ENCODE results near the gene PIKFYVE. TPM values are rescaled to one million over a fixed set of nuclear protein-coding genes. Genes with fewer than 3 reads are reported as not detected.

PIKFYVE gene
- total RNA-seq, 1 experiment from 2014 or later: 27.2 TPM

- no CpG with 5 or more reads among the region's 3 CpGs for WGBS (ENCODE audit: extremely low coverage, insufficient read length, low lambda C conversion rate)
- Histone ChIP-seq H3K56ac (ENCODE audit: insufficient read length, low read depth, low read length) (no peak overlapping the region), H3K27ac (ENCODE audit: insufficient read length, low read depth, low read length) (no peak overlapping the region), H3K9ac (ENCODE audit: extremely low read depth, insufficient read length, low read length) (no peak overlapping the region), H4K20me1 (ENCODE audit: control insufficient read depth, insufficient read depth, insufficient read length) (no peaks in the 10 kb centered on the region), H4K91ac (ENCODE audit: insufficient read length, low read depth, low read length) (no peak overlapping the region), H2BK120ac (ENCODE audit: low read depth, low read length, poor library complexity, severe bottlenecking) (no peak overlapping the region), H3K23me2 (ENCODE audit: insufficient read length, low read depth, low read length, poor library complexity, severe bottlenecking) (no peaks in the 10 kb centered on the region), H3K4me2 (ENCODE audit: insufficient read depth, insufficient read length, low read length) (no peak overlapping the region), H3K4ac (ENCODE audit: low read depth, low read length) (no peak overlapping the region), H3K79me2 (ENCODE audit: insufficient read depth, low read length) (no peaks in the 10 kb centered on the region), H3K14ac (ENCODE audit: insufficient read depth, low read length) (no peak overlapping the region), H2BK12ac (ENCODE audit: insufficient read length, low read depth, low read length) (no peak overlapping the region), H2BK15ac (ENCODE audit: low read depth, low read length) (no peak overlapping the region), H2BK5ac (ENCODE audit: insufficient read length, low read length) (no peak overlapping the region), H3K18ac (ENCODE audit: insufficient read length, low read depth, low read length) (no peak overlapping the region), H3T11ph (ENCODE audit: low read length) (no peak overlapping the region), H4K8ac (replicated peaks; ENCODE audit: insufficient read length, low read depth, low read length) (no peak overlapping the region), H2BK20ac (ENCODE audit: low read depth, low read length, poor library complexity, severe bottlenecking) (no peak overlapping the region), H4K5ac (ENCODE audit: insufficient read length, low read depth, low read length) (no peak overlapping the region), H2AK5ac (ENCODE audit: insufficient read length, low read length) (no peak overlapping the region), H3K23ac (ENCODE audit: insufficient read length, low read depth, low read length) (no peak overlapping the region), H3K79me1 (ENCODE audit: insufficient read depth, low read depth, low read length, poor library complexity, severe bottlenecking) (no peaks in the 10 kb centered on the region), H3K4me1 (ENCODE audit: insufficient read depth, low read length) (no peaks in the 10 kb centered on the region), H3K9me3 (ENCODE audit: control insufficient read depth, low read depth, low read length) (peaks cover 17% of the 10 kb centered on the region), H3K27me3 (ENCODE audit: insufficient read depth, low read length) (no peaks in the 10 kb centered on the region), H2AFZ (ENCODE audit: low read length) (no peak overlapping the region)
- H3K27ac Mint-ChIP-seq: no peak overlapping the region
- no peak for TF ChIP-seq CTCF (conservative IDR thresholded peaks at IDR 0.05)
- H3K9me3 Mint-ChIP-seq: peaks cover 17 to 26% of the 10 kb centered on the region in 2 experiments
- no peaks in the 10 kb centered on the region for H3K4me1 Mint-ChIP-seq
- peaks cover 5 to 22% (median 12%) of the 10 kb centered on the region in 3 experiments for H3K36me3 Mint-ChIP-seq (ENCODE audit: insufficient read depth in 1 of 3, low read depth in 3 of 3)
- no peak for DNase-seq
- H3K4me3 Mint-ChIP-seq: no peak overlapping the region
- H3K27me3 Mint-ChIP-seq (ENCODE audit: low read depth): peaks cover 6% of the 10 kb centered on the region
Measured at GRCh38 chr2:208389940-208390339, 123.9 kb downstream of the PIKFYVE start.
